ENCODE data around the gene GMDS.

The GMDS gene

DNA sequence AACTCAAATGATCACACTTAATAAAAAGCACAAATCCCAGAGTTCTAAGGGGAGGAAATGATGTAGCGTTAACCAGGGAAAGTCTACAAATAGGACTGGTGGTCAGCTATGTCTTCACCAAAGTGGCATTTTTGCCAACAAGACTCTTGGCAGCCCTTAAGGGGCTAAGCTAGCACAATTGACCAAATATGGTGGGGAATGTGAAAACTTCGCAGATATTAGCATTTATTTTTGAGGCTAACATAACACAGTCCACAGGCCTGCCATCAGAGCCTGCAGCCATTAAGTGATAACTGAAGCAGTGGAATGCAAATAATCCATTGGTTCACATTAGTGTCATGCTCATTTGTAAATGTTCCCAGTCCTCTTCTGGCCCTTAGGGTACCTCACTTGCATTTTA lies 361.1 kb downstream of the GMDS start:
- no peak for DNase-seq

GRCh38 chr6:1878330-1878729 lies 367.1 kb downstream of the GMDS start:
- no peak for DNase-seq

- DNase-seq = no peak
Observed at GRCh38 chr6:1873781-1874180, 371.6 kb downstream of the GMDS start.

DNA sequence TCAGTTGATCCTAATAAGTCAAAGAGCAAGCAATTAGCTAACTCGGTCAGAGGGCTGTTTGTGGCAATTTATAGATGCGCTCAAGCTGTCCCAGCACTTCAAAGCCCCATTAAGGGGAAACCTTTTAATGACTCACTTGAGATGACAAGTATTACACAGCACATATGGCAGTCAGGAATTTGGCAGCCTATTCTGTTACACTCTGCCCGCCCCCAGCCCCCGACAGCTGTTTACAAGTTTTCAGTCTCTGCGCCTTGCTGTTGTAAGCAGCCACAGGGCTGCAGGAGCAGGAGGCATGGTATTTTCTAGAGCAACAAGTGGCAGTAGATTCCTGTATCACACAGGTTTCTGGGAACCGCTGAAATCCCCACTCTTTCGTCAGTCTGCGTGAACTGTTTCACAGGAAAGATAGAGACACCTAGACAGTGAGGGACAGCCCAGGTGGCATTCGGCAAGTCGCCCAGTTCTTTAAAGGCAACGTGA lies 372.7 kb downstream of the GMDS start:
- DNase-seq = no peak

DNA sequence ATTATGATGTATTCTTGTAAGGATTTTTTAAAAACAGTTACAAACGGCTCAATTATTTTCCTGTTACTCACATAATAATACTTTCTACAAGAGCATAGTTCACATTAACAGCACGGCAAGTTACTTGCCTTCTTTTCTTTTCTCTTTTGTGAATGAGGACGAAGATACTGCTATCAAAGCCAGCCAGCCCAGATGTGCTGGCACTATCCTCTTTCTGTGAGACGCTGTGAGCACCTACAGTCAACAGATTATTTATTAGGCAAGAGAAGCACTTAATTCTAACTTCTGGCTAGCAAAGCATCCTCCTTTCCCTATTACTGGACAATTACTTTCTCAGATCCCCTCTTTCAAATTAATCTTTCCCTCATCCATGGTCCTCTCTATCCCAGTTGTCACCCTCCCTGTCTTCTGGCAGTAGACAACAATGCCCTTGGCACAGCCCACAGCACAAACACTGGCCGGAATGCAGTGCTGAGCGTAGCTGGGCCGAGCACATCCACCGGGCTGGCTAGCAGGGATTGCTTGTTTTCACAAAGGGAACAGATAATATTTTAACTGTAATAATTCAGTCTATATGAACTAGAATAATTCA lies 373.6 kb downstream of the GMDS start:
- no peak for DNase-seq

DNA sequence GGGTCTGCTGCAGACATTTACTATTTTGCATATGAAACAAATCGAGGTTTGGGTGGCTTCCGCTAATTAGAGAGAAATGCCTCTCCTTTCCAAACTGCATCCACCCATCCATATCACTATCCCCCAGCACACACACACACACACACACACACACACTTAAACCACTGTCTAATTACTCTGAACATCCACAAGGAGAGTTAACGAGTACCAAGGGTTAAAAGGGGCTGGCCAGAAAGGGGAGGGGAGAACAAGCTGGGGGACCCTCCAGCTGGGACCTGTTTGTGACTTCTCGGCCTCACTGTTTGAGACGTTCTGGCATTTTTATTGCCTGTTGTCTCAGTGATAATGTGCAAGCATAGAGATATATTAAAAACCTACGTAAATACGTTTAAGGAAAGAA lies 374.5 kb downstream of the GMDS start:
- DNase-seq = no peak

- no peak for DNase-seq
Observed at GRCh38 chr6:1870251-1870650, 375.2 kb downstream of the GMDS start.

GRCh38 chr6:1869769-1870168 lies 375.6 kb downstream of the GMDS start:
- no peak for DNase-seq

- DNase-seq = no peak
Observed at GRCh38 chr6:1869308-1869707, 376.1 kb downstream of the GMDS start.

DNA sequence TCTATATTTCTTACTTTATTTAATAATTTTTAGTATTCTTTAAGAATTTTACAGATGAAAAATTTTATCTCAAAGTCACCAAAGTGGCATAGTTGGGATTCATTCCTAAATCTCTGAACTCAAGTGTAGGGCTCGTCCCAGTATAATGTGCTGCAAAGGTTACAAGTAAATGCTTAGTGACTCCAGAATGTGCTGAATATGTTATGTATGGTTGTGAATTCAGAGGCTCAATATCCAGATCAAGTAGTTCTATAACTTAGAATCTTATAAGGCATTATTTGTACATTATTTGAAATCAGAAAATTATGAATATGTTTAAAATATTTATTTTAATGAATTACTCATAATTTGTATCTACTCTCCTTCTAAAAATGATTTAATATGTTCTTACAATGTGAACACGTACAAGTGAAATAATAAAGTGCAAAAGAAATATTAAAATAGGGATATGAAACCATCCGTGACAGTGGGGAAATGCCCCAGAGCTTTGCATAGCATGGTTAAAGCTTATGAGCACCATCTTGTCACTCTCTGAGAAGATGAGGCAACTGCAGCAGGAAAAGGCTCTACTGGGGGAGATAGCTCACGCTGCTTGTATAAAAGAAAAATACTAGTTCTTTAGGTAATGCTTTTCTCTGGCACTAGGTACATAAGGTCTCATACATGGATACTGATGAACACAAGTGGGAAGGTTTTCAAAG lies 376.7 kb downstream of the GMDS start:
- DNase-seq = no peak

DNA sequence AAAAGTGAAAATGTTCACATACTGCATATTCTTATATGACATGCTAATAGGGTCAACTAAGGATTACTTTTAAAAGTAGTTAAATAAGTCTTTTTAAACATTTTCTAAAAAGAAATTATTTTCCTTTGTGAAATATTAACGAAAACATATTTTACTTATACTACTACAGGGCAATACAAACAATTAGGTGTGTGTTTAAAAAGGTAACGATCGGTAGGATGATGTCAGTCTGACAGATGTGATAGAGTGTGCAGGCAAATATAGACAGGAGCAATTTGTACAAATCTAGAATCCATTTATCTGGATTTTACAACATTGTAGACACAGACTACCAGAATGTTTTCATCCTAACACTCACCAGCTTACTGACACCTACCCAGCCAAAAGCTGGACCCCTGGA lies 378.2 kb downstream of the GMDS start:
- DNase-seq = no peak

- no peak for DNase-seq
Observed at GRCh38 chr6:1865585-1865984, 379.8 kb downstream of the GMDS start.

DNA sequence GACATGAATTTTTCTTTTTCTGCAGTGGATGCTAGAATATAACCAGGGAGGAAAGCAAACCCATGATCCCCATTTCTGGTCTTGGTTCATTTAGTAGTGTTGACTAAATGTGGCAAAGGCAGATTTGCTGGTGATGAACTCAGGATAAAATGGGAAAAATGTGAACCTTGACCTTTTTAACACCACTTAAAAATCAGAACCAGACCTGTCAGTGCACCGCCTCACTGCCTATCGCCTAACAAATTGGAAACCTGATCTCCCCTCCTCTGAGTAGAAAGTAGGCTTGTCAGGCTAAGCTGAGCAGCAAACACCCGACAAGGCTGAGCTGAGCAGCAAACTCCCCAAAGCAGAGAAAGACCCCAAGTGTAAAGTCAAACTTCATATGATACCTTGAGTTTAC lies 380.9 kb downstream of the GMDS start:
- no peak for DNase-seq

DNA sequence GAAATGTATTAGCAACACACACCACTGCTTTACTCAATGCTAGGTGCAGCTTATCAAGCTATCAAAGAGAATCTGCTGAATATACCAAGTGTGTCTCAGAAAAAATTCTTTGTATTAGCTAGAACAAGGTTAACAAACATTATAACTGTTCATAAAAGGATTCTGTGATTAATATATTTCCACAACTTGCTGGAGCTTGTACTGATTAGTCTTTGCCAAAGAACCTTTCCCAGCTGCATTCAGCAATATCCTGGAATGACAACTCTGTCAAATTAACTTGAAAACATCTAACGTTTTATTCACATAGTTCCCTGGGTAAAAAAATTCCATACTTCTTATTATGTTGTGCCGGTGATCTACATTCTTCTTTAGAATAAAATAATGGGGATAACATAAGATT lies 383.0 kb downstream of the GMDS start:
- DNase-seq = no peak

DNA sequence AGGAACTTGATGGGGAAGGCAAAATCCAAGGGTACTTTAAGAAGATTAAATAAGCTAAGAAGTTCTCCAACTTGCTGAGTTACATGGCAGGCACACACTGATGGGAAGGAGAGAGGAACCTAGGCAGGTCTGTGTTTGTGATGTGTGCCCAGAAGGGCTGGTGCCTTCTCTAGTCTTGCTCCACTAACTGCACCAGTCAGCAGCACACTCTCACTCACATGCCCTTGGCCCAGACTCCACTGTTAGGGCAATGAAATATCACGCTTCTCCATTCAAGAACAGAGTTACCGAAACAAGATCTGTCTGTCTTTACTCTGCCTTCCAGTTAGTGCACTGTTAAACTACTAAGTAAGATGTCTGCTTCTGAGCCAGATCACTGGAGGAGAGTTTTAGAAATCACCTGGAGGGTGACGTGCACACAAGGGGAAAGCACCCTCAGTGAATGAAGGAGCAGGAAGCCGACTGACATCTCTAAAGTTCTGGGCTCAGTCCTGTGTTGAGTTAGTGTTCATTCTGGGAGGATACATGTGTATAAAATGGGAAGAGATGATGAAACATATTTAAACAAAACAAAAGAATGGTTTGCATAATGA lies 384.6 kb downstream of the GMDS start:
- DNase-seq = no peak

DNA sequence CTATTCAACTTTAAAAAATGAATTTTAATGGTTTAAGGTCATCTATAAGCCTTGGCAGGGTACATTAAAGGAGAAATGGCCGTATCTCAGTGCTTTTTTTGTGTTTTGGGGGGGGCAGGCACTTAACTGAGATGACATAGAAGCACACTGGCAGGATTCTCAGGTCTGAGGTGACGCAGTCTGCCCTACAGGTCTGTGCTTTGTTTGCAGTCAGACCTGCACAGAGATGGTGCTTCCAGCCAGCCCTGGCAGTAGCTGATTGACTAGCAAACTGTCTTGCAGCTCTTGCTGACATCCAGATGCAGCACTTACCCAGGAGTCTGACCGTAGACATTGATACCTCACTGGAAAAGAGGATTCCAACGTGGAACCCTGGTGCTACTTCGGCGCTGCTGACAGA lies 386.5 kb downstream of the GMDS start:
- no peak for DNase-seq

DNA sequence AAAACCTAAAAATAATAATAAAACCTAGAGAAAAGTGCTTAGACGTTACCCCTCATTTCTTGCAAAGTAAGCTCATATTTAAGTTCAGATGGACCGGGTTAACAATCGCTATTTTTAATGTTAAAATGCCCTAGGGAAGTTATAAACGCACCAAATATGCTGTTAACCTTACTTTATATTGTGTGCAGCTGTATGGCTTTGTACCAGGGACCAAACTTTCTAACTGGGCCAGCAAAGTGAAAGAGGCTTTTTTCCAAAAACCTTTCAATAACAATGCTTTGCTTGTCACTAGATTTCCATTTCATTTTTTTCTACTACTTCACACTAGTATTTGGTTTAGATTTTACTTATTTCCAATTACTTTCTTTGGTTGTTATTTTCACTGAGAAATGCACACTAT lies 387.2 kb downstream of the GMDS start:
- DNase-seq = no peak

GRCh38 chr6:1856381-1856780 lies 389.0 kb downstream of the GMDS start:
- DNase-seq = no peak

- DNase-seq = no peak
Observed at GRCh38 chr6:1855890-1856289, 389.5 kb downstream of the GMDS start.

- DNase-seq = no peak
Observed at GRCh38 chr6:1854296-1854695, 391.1 kb downstream of the GMDS start.

DNA sequence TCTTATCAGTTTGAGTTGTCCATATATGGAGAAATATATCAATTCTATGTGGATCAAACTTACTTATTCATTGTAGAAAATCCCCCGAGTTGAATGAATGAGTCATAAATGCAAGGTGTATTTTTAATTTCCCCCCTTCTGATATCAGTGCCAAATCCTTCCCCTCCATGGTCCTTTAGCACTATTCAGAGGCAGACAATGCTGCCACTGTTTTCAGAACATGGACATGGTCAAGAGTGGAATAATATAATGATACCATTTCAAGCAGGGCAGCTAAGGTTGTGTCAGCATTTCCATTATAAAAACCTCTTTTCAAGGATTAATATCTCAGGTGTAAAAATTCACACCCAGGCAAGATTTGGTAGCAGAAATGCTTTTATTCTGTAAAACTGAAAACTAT lies 391.6 kb downstream of the GMDS start:
- no peak for DNase-seq

DNA sequence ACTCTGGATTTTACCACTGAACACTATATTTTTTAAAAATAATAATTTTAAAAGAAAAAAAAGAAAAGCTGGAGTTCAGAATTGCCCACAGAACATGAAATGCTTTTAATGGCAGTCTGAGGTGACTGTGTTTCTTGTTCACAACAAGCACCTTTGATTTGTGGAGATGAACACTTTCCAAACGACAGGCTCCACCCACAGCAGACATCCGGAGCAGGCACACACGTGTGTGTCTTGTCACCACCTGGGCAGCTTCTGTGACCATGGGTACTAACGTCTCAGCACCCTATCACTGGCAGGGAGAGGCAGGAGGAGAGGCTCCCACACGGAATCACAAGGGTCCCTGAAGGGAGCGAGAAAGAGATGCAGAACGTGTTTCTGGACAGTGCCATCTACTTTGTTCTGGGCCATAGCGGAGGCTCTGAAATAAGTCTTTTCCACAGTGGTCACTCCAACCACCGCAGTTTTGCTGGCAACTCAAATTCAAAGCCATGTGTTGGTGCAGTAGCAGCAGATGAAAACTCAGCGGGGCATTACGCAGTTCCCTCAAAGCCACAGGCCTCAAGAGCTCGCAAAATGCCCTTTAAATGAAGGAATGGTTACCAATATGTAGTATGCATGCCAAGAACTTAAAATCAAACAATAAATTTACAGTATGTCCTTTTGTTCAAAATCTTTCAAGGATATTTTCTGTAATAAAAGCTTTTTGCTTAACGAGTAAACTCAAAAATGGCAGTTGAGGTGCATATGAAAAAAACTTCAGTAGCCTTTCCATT lies 393.5 kb downstream of the GMDS start:
- no peak for DNase-seq

GRCh38 chr6:1850840-1851157 lies 394.6 kb downstream of the GMDS start:
- no peak for DNase-seq
